Measurements from ENCODE around the gene CYP2C8.
"Not testable (repeated sequence)": the region's sequence is repeated elsewhere in the genome, so short reads cannot be mapped to it uniquely, and the experiment has no call there.

The CYP2C8 gene

GRCh38 chr10:95096143-95096542, 26.8 kb upstream of the CYP2C8 start:
- H3K27ac ChIP-seq (ENCODE audit: low read length): no peak overlapping the region
- H3K9ac ChIP-seq (ENCODE audit: low read depth, low read length): no peak overlapping the region
- no peak overlapping the region for H3K4me3 ChIP-seq (ENCODE audit: low read depth in 1 of 2, low read length in 2 of 2)
- H3K4me2 ChIP-seq (ENCODE audit: insufficient read depth, low read length): no peak overlapping the region
- H3K9me3 ChIP-seq (ENCODE audit: insufficient read depth, low read length, severe bottlenecking): no peaks in the 10 kb centered on the region
- H2AFZ ChIP-seq (ENCODE audit: low read depth, low read length): no peak overlapping the region
- DNase-seq: no peak
- H3K79me2 ChIP-seq (ENCODE audit: insufficient read depth, low read length): no peaks in the 10 kb centered on the region
- no peaks in the 10 kb centered on the region for H3K4me1 ChIP-seq (ENCODE audit: insufficient read depth, low read length)
- ATAC-seq (ENCODE audit: insufficient read depth, low read depth): no peak
- no peaks in the 10 kb centered on the region for H3K36me3 ChIP-seq (ENCODE audit: insufficient read depth, low read length)
- H3K27me3 ChIP-seq (ENCODE audit: insufficient read depth, low read length, poor library complexity): no peaks in the 10 kb centered on the region
- H4K20me1 ChIP-seq (ENCODE audit: insufficient read depth, low read length): no peaks in the 10 kb centered on the region
- TF ChIP-seq, protein P1, sequence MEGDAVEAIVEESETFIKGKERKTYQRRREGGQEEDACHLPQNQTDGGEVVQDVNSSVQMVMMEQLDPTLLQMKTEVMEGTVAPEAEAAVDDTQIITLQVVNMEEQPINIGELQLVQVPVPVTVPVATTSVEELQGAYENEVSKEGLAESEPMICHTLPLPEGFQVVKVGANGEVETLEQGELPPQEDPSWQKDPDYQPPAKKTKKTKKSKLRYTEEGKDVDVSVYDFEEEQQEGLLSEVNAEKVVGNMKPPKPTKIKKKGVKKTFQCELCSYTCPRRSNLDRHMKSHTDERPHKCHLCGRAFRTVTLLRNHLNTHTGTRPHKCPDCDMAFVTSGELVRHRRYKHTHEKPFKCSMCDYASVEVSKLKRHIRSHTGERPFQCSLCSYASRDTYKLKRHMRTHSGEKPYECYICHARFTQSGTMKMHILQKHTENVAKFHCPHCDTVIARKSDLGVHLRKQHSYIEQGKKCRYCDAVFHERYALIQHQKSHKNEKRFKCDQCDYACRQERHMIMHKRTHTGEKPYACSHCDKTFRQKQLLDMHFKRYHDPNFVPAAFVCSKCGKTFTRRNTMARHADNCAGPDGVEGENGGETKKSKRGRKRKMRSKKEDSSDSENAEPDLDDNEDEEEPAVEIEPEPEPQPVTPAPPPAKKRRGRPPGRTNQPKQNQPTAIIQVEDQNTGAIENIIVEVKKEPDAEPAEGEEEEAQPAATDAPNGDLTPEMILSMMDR (IDR thresholded peaks at IDR 0.05; ENCODE audit: borderline replicate concordance, extremely low read depth, low read length, poor library complexity, severe bottlenecking): no peak
- TF ChIP-seq EZH2 (IDR thresholded peaks at IDR 0.05; ENCODE audit: borderline replicate concordance, low read depth, low read length, severe bottlenecking): no peak

DNA sequence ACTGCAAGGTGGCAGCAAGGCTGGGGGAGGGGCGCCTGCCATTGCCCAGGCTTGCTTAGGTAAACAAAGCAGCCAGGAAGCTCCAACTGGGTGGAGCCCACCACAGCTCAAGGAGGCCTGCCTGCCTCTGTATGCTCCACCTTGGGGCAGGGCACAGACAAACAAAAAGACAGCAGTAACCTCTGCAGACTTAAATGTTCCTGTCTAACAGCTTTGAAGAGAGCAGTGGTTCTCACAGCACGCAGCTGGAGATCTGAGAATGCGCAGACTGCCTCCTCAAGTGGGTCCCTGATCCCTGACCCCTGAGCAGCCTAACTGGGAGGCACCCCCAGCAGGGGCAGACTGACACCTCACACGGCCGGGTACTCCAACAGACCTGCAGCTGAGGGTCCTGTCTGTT, 10.3 kb upstream of the CYP2C8 start:
- not testable (repeated sequence) for H3K27ac ChIP-seq (ENCODE audit: low read length); DNase-seq; H3K4me3 ChIP-seq (ENCODE audit: low read depth in 1 of 2, low read length in 2 of 2); H3K27me3 ChIP-seq (ENCODE audit: insufficient read depth, low read length, poor library complexity); H3K79me2 ChIP-seq (ENCODE audit: insufficient read depth, low read length); ATAC-seq (ENCODE audit: insufficient read depth, low read depth); H3K9me3 ChIP-seq (ENCODE audit: insufficient read depth, low read length, severe bottlenecking); H2AFZ ChIP-seq (ENCODE audit: low read depth, low read length); H3K4me1 ChIP-seq (ENCODE audit: insufficient read depth, low read length); H3K4me2 ChIP-seq (ENCODE audit: insufficient read depth, low read length); H3K9ac ChIP-seq (ENCODE audit: low read depth, low read length); H4K20me1 ChIP-seq (ENCODE audit: insufficient read depth, low read length); H3K36me3 ChIP-seq (ENCODE audit: insufficient read depth, low read length)

- TF ChIP-seq, protein P1 (IDR thresholded peaks at IDR 0.05; ENCODE audit: borderline replicate concordance, extremely low read depth, low read length, poor library complexity, severe bottlenecking): no peak
- TF ChIP-seq EZH2 (IDR thresholded peaks at IDR 0.05; ENCODE audit: borderline replicate concordance, low read depth, low read length, severe bottlenecking): no peak
- Histone ChIP-seq H3K9ac (ENCODE audit: low read depth, low read length) (no peak overlapping the region), H3K36me3 (ENCODE audit: insufficient read depth, low read length) (no peaks in the 10 kb centered on the region), H4K20me1 (ENCODE audit: insufficient read depth, low read length) (no peaks in the 10 kb centered on the region), H3K27ac (ENCODE audit: low read length) (no peak overlapping the region), H3K9me3 (ENCODE audit: insufficient read depth, low read length, severe bottlenecking) (no peaks in the 10 kb centered on the region), H3K4me2 (ENCODE audit: insufficient read depth, low read length) (no peak overlapping the region), H2AFZ (ENCODE audit: low read depth, low read length) (no peak overlapping the region), H3K27me3 (ENCODE audit: insufficient read depth, low read length, poor library complexity) (no peaks in the 10 kb centered on the region), H3K4me1 (ENCODE audit: insufficient read depth, low read length) (no peaks in the 10 kb centered on the region), H3K4me3 (ENCODE audit: low read depth in 1 of 2, low read length in 2 of 2) (no peak overlapping the region), H3K79me2 (ENCODE audit: insufficient read depth, low read length) (no peaks in the 10 kb centered on the region)
- no peak for DNase-seq
- no peak for ATAC-seq (ENCODE audit: insufficient read depth, low read depth)
These were observed 8.3 kb upstream of the CYP2C8 start for GRCh38 chr10:95077556-95077955.

DNA sequence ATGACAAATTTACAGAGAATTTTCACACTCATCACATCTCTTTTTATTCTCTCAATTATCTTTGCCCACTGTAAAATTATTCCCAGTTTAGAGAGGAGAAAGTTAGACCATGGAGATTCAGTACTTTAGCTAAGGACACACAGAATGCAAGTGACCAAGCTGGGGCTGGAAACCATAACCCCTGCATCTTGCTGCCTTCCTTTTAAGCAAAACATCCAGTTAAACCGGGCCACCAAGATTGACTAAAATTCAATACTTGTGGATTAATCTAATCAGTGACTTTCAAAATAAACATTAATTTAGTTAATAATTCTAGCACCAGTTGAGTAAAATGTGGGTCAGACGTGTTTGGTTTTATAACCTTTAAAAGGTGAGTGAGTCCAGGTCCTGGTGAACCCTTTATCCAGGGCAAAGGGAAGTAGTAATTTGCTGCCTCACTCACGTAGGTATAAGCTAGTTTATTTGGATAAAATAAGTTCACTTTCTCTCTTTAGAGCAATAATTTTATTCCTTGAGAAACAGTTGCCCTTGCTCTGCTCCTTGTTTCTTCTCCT, 1.9 kb upstream of the CYP2C8 start:
- no peaks in the 10 kb centered on the region for H4K20me1 ChIP-seq (ENCODE audit: insufficient read depth, low read length)
- DNase-seq (no peak), ATAC-seq (ENCODE audit: insufficient read depth, low read depth) (no peak)
- H3K9me3 ChIP-seq (ENCODE audit: insufficient read depth, low read length, severe bottlenecking): no peaks in the 10 kb centered on the region
- no peaks in the 10 kb centered on the region for H3K36me3 ChIP-seq (ENCODE audit: insufficient read depth, low read length)
- no peak overlapping the region for H3K4me2 ChIP-seq (ENCODE audit: insufficient read depth, low read length)
- no peak overlapping the region for H3K27ac ChIP-seq (ENCODE audit: low read length)
- H3K4me1 ChIP-seq (ENCODE audit: insufficient read depth, low read length): no peaks in the 10 kb centered on the region
- no peak overlapping the region for H3K9ac ChIP-seq (ENCODE audit: low read depth, low read length)
- TF ChIP-seq EZH2 (IDR thresholded peaks at IDR 0.05; ENCODE audit: borderline replicate concordance, low read depth, low read length, severe bottlenecking): no peak
- TF ChIP-seq, protein P1 (IDR thresholded peaks at IDR 0.05; ENCODE audit: borderline replicate concordance, extremely low read depth, low read length, poor library complexity, severe bottlenecking): no peak
- no peaks in the 10 kb centered on the region for H3K27me3 ChIP-seq (ENCODE audit: insufficient read depth, low read length, poor library complexity)
- no peak overlapping the region for H3K4me3 ChIP-seq (ENCODE audit: low read depth in 1 of 2, low read length in 2 of 2)
- no peak overlapping the region for H2AFZ ChIP-seq (ENCODE audit: low read depth, low read length)
- no peaks in the 10 kb centered on the region for H3K79me2 ChIP-seq (ENCODE audit: insufficient read depth, low read length)

DNA sequence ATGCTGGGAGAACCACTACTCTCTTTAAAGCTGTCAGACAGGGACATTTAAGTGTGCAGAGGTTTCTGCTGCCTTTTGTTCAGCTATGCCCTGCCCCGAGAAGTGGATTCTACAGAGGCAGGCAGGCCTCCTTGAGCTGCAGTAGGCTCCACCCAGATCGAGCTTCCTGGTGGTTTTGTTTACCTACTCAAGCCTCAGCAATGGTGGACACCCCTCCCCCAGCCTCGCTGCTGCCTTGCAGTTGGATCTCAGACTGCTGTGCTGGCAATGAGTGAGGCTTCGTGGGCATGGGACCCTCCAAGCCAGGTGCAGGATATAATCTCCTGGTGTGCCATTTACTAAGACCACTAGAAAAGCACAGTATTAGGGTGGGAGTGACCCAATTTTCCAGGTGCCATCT, 5.2 kb downstream of the CYP2C8 start:
- H3K27me3 ChIP-seq (ENCODE audit: insufficient read depth, low read length, poor library complexity); H3K4me3 ChIP-seq (ENCODE audit: low read depth in 1 of 2, low read length in 2 of 2); H4K20me1 ChIP-seq (ENCODE audit: insufficient read depth, low read length); H3K36me3 ChIP-seq (ENCODE audit: insufficient read depth, low read length); H3K4me1 ChIP-seq (ENCODE audit: insufficient read depth, low read length); H2AFZ ChIP-seq (ENCODE audit: low read depth, low read length); H3K9ac ChIP-seq (ENCODE audit: low read depth, low read length); H3K4me2 ChIP-seq (ENCODE audit: insufficient read depth, low read length); H3K9me3 ChIP-seq (ENCODE audit: insufficient read depth, low read length, severe bottlenecking); DNase-seq; H3K27ac ChIP-seq (ENCODE audit: low read length); H3K79me2 ChIP-seq (ENCODE audit: insufficient read depth, low read length); ATAC-seq (ENCODE audit: insufficient read depth, low read depth): not testable (repeated sequence)

Data from DND-41 (cell line).